Naive B cell (primary cell): Measurements from ENCODE around the gene COBL. TPM values are rescaled to one million over a fixed set of nuclear protein-coding genes. Genes with fewer than 3 reads are reported as not detected.

Source experiments
- ATAC-seq, 2 donors: fragments of 150-1000 bp; cut with Tn5 transposase; 2 replicates each; pipeline ENCODE4 v1.10.0; 2021; ENCODE audit warnings: low read depth in 2 of 2, mild to moderate bottlenecking in 2 of 2, moderate library complexity in 2 of 2
- DNase-seq: peaks from one replicate; pipeline ENCODE4 v3.0.0; 2022
- H3K27ac Mint-ChIP-seq, 6 donors: one replicate each; pipeline ENCODE4 v1.8.0; 2020 to 2022; ENCODE audit warnings: mild to moderate bottlenecking in 6 of 6, mixed read lengths in 6 of 6, moderate library complexity in 5 of 6, inconsistent platforms in 2 of 6
- H3K27me3 Mint-ChIP-seq, 3 donors: one replicate each; pipeline ENCODE4 v1.8.0; 2021 to 2022; ENCODE audit warnings: mixed read lengths in 3 of 3, mild to moderate bottlenecking in 1 of 3
- H3K36me3 Mint-ChIP-seq, 2 donors: one replicate each; pipeline ENCODE4 v1.8.0; 2020 to 2022; ENCODE audit warnings: mixed read lengths in 2 of 2, inconsistent platforms in 1 of 2, mild to moderate bottlenecking in 1 of 2
- H3K4me1 Mint-ChIP-seq, 3 donors: one replicate each; pipeline ENCODE4 v1.8.0; 2020 to 2022; ENCODE audit warnings: mixed read lengths in 3 of 3, inconsistent platforms in 1 of 3, mild to moderate bottlenecking in 1 of 3, moderate library complexity in 1 of 3
- H3K4me3 Mint-ChIP-seq, 8 donors: one replicate each; pipeline ENCODE4 v1.8.0; 2020 to 2022; ENCODE audit warnings: mild to moderate bottlenecking in 8 of 8, mixed read lengths in 8 of 8, moderate library complexity in 8 of 8, inconsistent platforms in 2 of 8
- H3K9me3 Mint-ChIP-seq, 7 donors: one replicate each; pipeline ENCODE4 v1.8.0; 2020 to 2022; ENCODE audit warnings: mixed read lengths in 7 of 7, mild to moderate bottlenecking in 5 of 7, inconsistent platforms in 2 of 7, moderate library complexity in 1 of 7
- polyA plus RNA-seq, 6 donors: library from polyadenylated mRNA; unstranded; fragments of 300-500 nt; fragmentation: Illumina TruSeq; gene quantifications; one replicate each; pipeline ENCODE4 v1.2.3, GENCODE V29; 2021; ENCODE audit warnings: low read depth in 6 of 6

COBL gene
- polyA plus RNA-seq, 6 donors from 2014 or later = not detected

DNA sequence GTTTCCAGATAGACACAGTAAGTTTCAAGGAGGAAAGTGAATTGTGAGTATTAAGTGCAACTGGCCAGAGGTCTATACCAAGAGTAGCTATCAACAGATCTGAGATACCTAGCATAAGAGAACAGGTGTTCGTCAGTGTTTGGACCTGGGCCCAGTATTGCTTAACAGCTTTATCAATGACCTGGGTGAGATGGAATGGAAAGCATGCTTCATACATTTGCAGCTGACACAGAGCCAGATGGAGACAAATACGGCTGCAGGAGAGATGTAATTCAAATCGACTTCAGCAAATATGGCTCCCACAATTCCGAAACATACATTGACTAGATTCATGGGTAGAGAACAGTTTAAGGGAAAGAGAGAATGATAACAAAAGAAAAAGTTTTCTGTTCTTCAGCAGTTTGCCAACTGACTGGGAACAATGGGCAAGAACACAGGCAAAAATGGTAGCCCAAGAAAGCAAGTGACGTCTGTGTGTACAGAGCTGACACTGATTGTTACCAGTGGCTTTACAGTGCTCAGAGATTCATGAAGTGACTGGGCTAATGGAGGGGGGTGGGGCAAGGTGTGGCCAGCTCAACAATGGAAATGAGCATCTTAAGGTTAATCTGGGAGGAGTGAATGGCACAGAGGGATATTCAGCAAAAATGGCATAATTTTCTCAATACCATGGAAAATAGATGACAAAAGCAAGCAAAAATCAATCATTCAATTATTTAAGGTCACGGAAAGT is 28.0 kb upstream of the COBL start:
- Mint-ChIP-seq H3K27me3 (peaks cover 0 to 19% (median 14%) of the 10 kb centered on the region in 3 donors), H3K4me1 (no peaks in the 10 kb centered on the region), H3K9me3 (peaks cover 0 to 8% (median 0%) of the 10 kb centered on the region in 7 donors), H3K4me3 (no peak overlapping the region), H3K36me3 (no peaks in the 10 kb centered on the region), H3K27ac (no peak overlapping the region)
- DNase-seq (no peak), ATAC-seq (no peak)

DNA sequence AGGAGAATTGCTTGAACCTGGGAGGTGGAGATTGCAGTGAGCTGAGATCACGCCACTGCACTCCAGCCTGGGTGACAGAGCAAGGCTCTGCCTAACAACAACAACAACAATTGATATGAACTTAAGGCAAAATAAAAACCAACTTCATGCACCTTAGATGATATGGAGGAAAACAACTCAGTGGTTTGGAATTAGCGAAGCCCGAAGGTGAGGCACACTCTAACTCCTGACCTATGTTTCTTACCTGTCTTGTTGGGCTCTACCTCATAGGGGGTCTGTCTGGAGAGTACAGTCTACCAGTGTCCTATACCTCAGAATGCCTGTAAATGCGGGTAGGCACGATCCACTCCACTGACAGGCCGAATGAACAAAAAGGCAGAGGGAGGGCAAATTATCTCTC is 24.3 kb upstream of the COBL start:
- Mint-ChIP-seq H3K27me3 (peaks cover 0 to 19% (median 14%) of the 10 kb centered on the region in 3 donors), H3K36me3 (no peaks in the 10 kb centered on the region), H3K9me3 (peaks cover 0 to 8% (median 0%) of the 10 kb centered on the region in 7 donors)

DNA sequence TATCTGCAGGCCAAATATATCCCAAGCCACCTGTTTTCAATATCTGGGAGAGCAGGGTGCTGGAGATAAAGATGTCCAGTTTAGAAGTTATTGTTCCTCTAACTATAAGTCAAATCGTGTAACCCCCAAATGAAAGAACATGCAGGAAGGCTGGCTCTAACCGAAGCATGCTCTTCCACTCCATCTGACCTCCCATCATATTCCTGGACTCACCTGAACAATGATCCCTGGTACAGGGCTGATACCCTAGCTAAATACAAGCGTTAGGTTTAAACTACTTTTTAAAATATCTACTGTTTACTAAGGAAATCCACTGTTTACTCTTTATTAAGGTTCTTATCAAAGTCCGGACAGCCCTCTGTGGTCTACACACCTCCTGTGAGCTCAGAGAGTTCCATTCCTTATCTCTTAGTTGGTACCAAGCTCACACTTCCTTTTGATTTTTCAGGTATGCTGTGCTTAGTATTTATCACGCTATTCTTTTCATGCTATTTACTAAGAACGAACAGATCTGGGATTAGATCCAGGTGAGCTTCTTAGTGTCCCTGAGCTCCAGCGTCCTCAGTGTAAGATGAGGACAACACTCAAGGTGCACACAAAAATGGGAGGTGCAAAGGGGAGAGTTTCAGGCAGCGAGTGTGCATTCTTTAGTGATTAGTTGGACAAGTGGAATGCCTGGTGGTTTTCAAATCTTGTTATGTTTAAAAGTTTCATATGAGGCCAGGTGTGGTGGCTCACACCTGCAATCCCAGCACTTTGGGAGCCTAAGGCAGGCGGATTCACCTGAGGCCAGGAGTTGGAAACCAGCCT is 23.6 kb upstream of the COBL start:
- Mint-ChIP-seq H3K4me3 (no peak overlapping the region), H3K27ac (no peak overlapping the region), H3K36me3 (no peaks in the 10 kb centered on the region), H3K4me1 (no peaks in the 10 kb centered on the region), H3K27me3 (peaks cover 0 to 19% (median 14%) of the 10 kb centered on the region in 3 donors), H3K9me3 (peaks cover 0 to 8% (median 0%) of the 10 kb centered on the region in 7 donors)
- no peak for DNase-seq
- no peak for ATAC-seq

More for the DNA sequence above, 24.3 kb upstream of the COBL start:
- ATAC-seq (no peak), DNase-seq (no peak)
- H3K4me1 Mint-ChIP-seq = no peaks in the 10 kb centered on the region
- no peak overlapping the region for H3K4me3 Mint-ChIP-seq
- peak overlapping the region in 1 of 6 donors; percentile 29 for H3K27ac Mint-ChIP-seq

GRCh38 chr7:51335057-51335456 is 18.4 kb upstream of the COBL start:
- DNase-seq = no peak
- no peaks in the 10 kb centered on the region for H3K36me3 Mint-ChIP-seq
- H3K4me1 Mint-ChIP-seq = no peaks in the 10 kb centered on the region
- H3K27me3 Mint-ChIP-seq = peaks cover 0 to 6% (median 3%) of the 10 kb centered on the region in 3 donors
- H3K9me3 Mint-ChIP-seq = peaks cover 0 to 7% (median 0%) of the 10 kb centered on the region in 7 donors
- H3K4me3 Mint-ChIP-seq = no peak overlapping the region
- ATAC-seq = no peak
- H3K27ac Mint-ChIP-seq = no peak overlapping the region

DNA sequence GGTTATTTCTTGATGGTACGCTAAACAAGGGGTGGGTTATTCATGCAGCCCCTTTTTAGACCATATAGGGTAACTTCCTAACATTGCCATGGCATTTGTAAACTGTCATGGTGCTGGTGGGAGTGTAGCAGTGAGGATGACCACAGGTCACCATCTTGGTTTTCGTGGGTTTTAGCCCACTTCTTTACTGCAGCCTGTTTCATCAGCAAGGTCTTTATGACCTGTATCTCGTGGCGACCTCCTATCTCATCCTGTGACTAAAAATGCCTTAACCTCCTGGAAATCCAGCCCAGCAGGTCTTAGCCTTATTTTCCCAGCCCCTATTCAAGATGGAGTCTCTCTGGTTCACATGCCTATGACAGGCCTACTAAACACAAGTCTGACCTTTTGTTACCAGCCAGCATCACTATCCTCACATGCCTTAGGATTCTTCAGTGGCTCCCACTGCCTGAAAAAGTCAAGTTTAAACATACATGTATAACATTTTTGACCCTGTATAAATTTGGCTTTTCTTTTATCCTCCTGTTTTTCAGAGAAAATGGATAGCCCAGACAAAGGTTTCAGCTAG is 13.2 kb upstream of the COBL start:
- Mint-ChIP-seq H3K27me3 (peaks cover 0 to 6% (median 3%) of the 10 kb centered on the region in 3 donors), H3K27ac (no peak overlapping the region), H3K36me3 (no peaks in the 10 kb centered on the region), H3K9me3 (peaks cover 0 to 5% (median 0%) of the 10 kb centered on the region in 7 donors), H3K4me1 (no peaks in the 10 kb centered on the region), H3K4me3 (no peak overlapping the region)
- DNase-seq (no peak), ATAC-seq (no peak)

DNA sequence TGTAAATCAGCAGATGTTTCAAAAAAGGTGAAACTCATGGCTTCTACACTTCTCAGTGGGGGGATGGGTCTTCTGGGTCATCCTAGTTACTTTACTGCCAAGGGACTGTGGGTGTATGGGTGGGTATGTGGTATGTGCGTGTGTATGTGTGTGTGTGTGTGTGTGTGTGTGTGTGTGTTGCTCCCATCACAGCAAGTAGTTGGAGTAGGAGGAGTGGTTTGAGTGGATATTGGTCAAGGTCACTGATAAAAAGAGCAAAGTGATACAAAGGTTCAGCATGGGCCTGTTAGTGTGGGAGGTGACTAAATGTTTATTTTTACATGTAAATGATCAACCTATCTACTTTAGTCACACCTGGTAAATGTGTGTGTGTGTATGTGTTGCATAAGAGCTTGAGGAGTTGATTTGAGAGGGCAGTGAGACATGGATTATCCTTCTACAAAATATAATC is 11.8 kb upstream of the COBL start:
- ATAC-seq (no peak), DNase-seq (no peak)
- Mint-ChIP-seq H3K9me3 (peaks cover 0 to 3% (median 0%) of the 10 kb centered on the region in 7 donors), H3K4me1 (no peaks in the 10 kb centered on the region), H3K27ac (peak overlapping the region in 1 of 6 donors; percentile 10), H3K27me3 (peaks cover 0 to 6% (median 3%) of the 10 kb centered on the region in 3 donors), H3K4me3 (no peak overlapping the region), H3K36me3 (no peaks in the 10 kb centered on the region)

- Mint-ChIP-seq H3K4me3 (no peak overlapping the region), H3K27ac (peak overlapping the region in 1 of 6 donors; percentile 76), H3K9me3 (no peaks in the 10 kb centered on the region), H3K27me3 (peaks cover 0 to 6% (median 0%) of the 10 kb centered on the region in 3 donors), H3K36me3 (no peaks in the 10 kb centered on the region), H3K4me1 (no peaks in the 10 kb centered on the region)
- ATAC-seq (no peak), DNase-seq (no peak)
These were observed 10.7 kb upstream of the COBL start for GRCh38 chr7:51327287-51327717.

- DNase-seq (no peak), ATAC-seq (no peak)
- H3K27ac Mint-ChIP-seq = no peak overlapping the region
- no peak overlapping the region for H3K4me3 Mint-ChIP-seq
- peaks cover 0 to 2% (median 0%) of the 10 kb centered on the region in 3 donors for H3K27me3 Mint-ChIP-seq
- H3K4me1 Mint-ChIP-seq = no peaks in the 10 kb centered on the region
- no peaks in the 10 kb centered on the region for H3K36me3 Mint-ChIP-seq
- no peaks in the 10 kb centered on the region for H3K9me3 Mint-ChIP-seq
These were observed 10.2 kb upstream of the COBL start for GRCh38 chr7:51326656-51327286.

DNA sequence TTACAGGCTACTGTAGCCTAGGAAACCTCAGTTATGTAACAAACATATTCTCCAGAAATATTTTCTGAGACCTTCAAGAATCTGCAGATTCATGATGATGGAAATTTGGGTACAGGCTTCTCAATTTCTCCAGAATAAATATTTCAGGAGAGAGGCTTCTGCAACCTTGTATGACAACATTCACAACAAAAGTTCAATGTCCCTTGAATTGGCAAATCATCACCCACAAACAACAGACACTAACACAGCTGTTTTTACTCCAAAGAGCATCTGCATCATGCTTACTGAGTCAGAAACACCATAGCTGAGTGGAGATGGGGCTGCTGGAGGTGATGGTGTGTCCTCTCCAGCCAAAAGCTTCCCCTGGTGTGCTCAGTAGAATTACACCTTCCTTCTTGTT is 9.3 kb upstream of the COBL start:
- H3K27me3 Mint-ChIP-seq = peaks cover 0 to 2% (median 0%) of the 10 kb centered on the region in 3 donors
- no peak overlapping the region for H3K4me3 Mint-ChIP-seq
- H3K36me3 Mint-ChIP-seq = no peaks in the 10 kb centered on the region
- no peak for DNase-seq
- H3K27ac Mint-ChIP-seq = no peak overlapping the region
- H3K4me1 Mint-ChIP-seq = no peaks in the 10 kb centered on the region
- no peak for ATAC-seq
- H3K9me3 Mint-ChIP-seq = no peaks in the 10 kb centered on the region

DNA sequence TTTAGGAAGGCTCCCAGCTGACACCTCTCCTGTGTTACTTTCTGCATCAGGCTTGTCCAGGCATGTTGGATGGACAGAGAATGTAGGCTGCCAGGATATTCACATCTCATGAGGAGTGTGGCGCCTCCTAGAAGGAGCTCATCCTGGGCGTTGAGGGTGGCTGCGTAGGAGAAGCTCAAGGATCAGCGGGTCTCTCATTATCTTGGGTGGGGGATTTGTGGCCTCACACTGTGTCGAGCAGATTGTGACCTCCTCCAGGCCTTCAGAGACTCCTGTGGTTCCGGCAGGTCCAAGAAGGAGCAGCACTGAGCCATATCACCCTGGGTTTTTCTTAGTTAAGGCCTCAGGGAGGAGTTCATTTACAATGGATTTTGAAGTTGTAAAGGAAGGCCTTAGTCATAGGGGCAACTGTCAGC is 8.7 kb upstream of the COBL start:
- H3K27me3 Mint-ChIP-seq = peaks cover 0 to 6% (median 0%) of the 10 kb centered on the region in 3 donors
- no peak for ATAC-seq
- H3K27ac Mint-ChIP-seq = no peak overlapping the region
- H3K9me3 Mint-ChIP-seq = no peaks in the 10 kb centered on the region
- no peaks in the 10 kb centered on the region for H3K36me3 Mint-ChIP-seq
- no peaks in the 10 kb centered on the region for H3K4me1 Mint-ChIP-seq
- H3K4me3 Mint-ChIP-seq = no peak overlapping the region
- no peak for DNase-seq

DNA sequence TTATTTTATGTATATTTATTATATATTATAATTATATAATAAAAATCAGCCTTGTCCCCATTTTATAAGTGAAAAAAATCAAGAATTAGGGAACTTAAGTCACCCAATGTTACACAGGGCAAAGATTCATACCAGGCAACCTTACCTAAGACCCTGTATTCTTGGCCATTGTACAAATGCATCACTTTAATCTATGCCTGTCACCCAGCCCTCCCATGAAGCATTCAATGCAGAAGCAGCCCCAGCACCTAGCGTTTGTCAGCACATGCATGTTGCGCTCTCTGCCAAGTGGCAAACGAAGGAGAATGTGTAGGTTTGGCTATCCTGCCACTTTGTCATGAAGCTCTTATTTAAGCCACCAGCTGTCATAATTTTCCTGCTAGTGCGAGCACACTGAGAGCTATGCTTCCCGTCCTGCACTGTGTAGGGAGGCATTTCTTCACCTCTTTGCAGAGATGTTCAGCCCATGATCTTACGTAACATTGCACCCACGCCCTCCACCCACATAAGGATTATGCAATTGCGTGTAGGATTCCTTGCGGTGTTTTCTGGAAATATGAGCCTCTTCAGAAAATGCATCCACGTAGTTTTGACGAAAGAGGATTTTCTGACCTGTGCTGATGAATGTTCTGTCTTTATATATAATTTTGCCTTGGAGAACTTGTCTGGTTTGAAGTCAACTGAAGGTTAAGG is 7.7 kb upstream of the COBL start:
- no peaks in the 10 kb centered on the region for H3K4me1 Mint-ChIP-seq
- no peaks in the 10 kb centered on the region for H3K36me3 Mint-ChIP-seq
- H3K4me3 Mint-ChIP-seq = peak overlapping the region in 1 of 8 donors; percentile 21
- DNase-seq (no peak), ATAC-seq (no peak)
- H3K27me3 Mint-ChIP-seq = peaks cover 0 to 11% (median 0%) of the 10 kb centered on the region in 3 donors
- no peak overlapping the region for H3K27ac Mint-ChIP-seq
- peaks cover 0 to 1% (median 0%) of the 10 kb centered on the region in 7 donors for H3K9me3 Mint-ChIP-seq

DNA sequence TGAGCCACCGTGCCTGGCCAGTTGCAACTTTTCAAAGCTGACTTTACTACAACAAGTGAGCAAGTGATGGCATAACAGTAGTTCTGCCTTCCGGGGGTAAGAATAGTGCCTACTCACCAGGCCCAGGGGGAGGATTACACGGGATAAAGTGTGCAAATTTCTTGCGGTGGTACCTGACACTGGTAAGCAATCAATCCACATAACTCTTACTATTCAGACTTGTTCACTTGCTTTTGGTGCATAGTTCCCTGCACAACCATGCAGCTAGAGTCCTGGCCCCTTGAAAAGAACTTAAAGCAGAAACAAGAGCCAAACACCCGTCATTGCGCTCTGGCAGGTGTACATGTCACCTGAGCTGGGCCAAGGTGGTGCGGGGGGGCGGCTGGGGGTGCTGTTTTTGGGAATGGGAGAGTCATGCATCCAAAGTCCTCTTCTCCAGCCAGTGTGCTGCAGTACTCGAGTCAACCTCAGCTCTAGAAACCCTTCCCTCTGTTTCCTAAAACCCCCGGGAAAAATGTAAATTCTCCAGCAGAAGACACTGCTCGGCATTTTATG is 5.4 kb upstream of the COBL start:
- ATAC-seq = no peak
- H3K36me3 Mint-ChIP-seq = no peaks in the 10 kb centered on the region
- peaks cover 8 to 34% (median 19%) of the 10 kb centered on the region in 3 donors for H3K27me3 Mint-ChIP-seq
- H3K9me3 Mint-ChIP-seq = peaks cover 0 to 1% (median 0%) of the 10 kb centered on the region in 7 donors
- H3K4me1 Mint-ChIP-seq = peaks cover 0 to 9% (median 0%) of the 10 kb centered on the region in 3 donors
- no peak for DNase-seq
- H3K4me3 Mint-ChIP-seq = no peak overlapping the region
- H3K27ac Mint-ChIP-seq = no peak overlapping the region
